ENCODE data around the gene G6PC1. TPM values are rescaled to one million over a fixed set of nuclear protein-coding genes. Genes with fewer than 3 reads are reported as not detected.

G6PC1 gene
- total RNA-seq, 1 experiment from 2014 or later: not detected

- Histone ChIP-seq H3K4me1 (replicated peaks; ENCODE audit: insufficient read depth) (no peaks in the 10 kb centered on the region), H3K9me2 (ENCODE audit: insufficient read depth) (no peaks in the 10 kb centered on the region), H3K36me3 (ENCODE audit: low read depth) (no peaks in the 10 kb centered on the region), H3F3A (ENCODE audit: insufficient read depth, low read depth) (no peaks in the 10 kb centered on the region), H2AFZ (no peak overlapping the region), H4K20me1 (ENCODE audit: insufficient read depth) (no peaks in the 10 kb centered on the region), H3K9me3 (ENCODE audit: insufficient read depth, low read depth) (no peaks in the 10 kb centered on the region), H3K27ac (no peak overlapping the region), H3K4me3 (no peak overlapping the region), H3K79me2 (ENCODE audit: low read depth) (no peaks in the 10 kb centered on the region), H3K4me2 (no peak overlapping the region), H3K27me3 (ENCODE audit: insufficient read depth, low read depth) (no peaks in the 10 kb centered on the region; the same call in 1 of the 2 replicates)
- BruUV-seq (replicated peaks): no TSS peak
- CTCF ChIA-PET: no interaction called here
- no peak for TF ChIP-seq EZH2 (IDR thresholded peaks at IDR 0.05; ENCODE audit: low read depth)
- TF ChIP-seq, protein P1, sequence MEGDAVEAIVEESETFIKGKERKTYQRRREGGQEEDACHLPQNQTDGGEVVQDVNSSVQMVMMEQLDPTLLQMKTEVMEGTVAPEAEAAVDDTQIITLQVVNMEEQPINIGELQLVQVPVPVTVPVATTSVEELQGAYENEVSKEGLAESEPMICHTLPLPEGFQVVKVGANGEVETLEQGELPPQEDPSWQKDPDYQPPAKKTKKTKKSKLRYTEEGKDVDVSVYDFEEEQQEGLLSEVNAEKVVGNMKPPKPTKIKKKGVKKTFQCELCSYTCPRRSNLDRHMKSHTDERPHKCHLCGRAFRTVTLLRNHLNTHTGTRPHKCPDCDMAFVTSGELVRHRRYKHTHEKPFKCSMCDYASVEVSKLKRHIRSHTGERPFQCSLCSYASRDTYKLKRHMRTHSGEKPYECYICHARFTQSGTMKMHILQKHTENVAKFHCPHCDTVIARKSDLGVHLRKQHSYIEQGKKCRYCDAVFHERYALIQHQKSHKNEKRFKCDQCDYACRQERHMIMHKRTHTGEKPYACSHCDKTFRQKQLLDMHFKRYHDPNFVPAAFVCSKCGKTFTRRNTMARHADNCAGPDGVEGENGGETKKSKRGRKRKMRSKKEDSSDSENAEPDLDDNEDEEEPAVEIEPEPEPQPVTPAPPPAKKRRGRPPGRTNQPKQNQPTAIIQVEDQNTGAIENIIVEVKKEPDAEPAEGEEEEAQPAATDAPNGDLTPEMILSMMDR (conservative IDR thresholded peaks at IDR 0.05): no peak
- no peak for DNase-seq
- POLR2A ChIA-PET (ENCODE audit: unreplicated experiment): no interaction called here
- intact Hi-C loops (cut with micrococcal nuclease; ENCODE audit: unreplicated experiment): no loop called here
Measured at GRCh38 chr17:42901535-42902229, 1.1 kb downstream of the G6PC1 start.

- ChIA-PET POLR2A (ENCODE audit: unreplicated experiment) (no interaction called here), CTCF (no interaction called here)
- Histone ChIP-seq H3F3A (ENCODE audit: insufficient read depth, low read depth) (peaks cover 2% of the 10 kb centered on the region; the same call in 1 of the 2 replicates), H3K9me3 (ENCODE audit: insufficient read depth, low read depth) (no peaks in the 10 kb centered on the region), H3K27ac (no peak overlapping the region), H3K9me2 (ENCODE audit: insufficient read depth) (no peaks in the 10 kb centered on the region), H3K4me3 (no peak overlapping the region), H4K20me1 (ENCODE audit: insufficient read depth) (no peaks in the 10 kb centered on the region), H3K36me3 (ENCODE audit: low read depth) (no peaks in the 10 kb centered on the region), H3K4me2 (no peak overlapping the region), H2AFZ (no peak overlapping the region), H3K27me3 (ENCODE audit: insufficient read depth, low read depth) (no peaks in the 10 kb centered on the region; the same call in 1 of the 2 replicates), H3K4me1 (replicated peaks; ENCODE audit: insufficient read depth) (no peaks in the 10 kb centered on the region), H3K79me2 (ENCODE audit: low read depth) (no peaks in the 10 kb centered on the region)
- no TSS peak for BruUV-seq (replicated peaks)
- DNase-seq: no peak
- TF ChIP-seq, protein P1 (conservative IDR thresholded peaks at IDR 0.05): no peak
- TF ChIP-seq EZH2 (IDR thresholded peaks at IDR 0.05; ENCODE audit: low read depth): no peak
- intact Hi-C loops (cut with micrococcal nuclease; ENCODE audit: unreplicated experiment): no loop called here
Measured at GRCh38 chr17:42904110-42904469, 3.5 kb downstream of the G6PC1 start.

- Histone ChIP-seq H3K4me1 (replicated peaks; ENCODE audit: insufficient read depth) (no peaks in the 10 kb centered on the region), H3K4me3 (no peak overlapping the region), H3K9me3 (ENCODE audit: insufficient read depth, low read depth) (no peaks in the 10 kb centered on the region), H3K27me3 (ENCODE audit: insufficient read depth, low read depth) (no peaks in the 10 kb centered on the region; the same call in 1 of the 2 replicates), H3K9me2 (ENCODE audit: insufficient read depth) (no peaks in the 10 kb centered on the region), H2AFZ (no peak overlapping the region), H3K4me2 (no peak overlapping the region), H3K27ac (no peak overlapping the region), H3K36me3 (ENCODE audit: low read depth) (no peaks in the 10 kb centered on the region), H3F3A (ENCODE audit: insufficient read depth, low read depth) (peaks cover 7% of the 10 kb centered on the region; the same call in 1 of the 2 replicates), H4K20me1 (ENCODE audit: insufficient read depth) (no peaks in the 10 kb centered on the region), H3K79me2 (ENCODE audit: low read depth) (no peaks in the 10 kb centered on the region)
- TF ChIP-seq EZH2 (IDR thresholded peaks at IDR 0.05; ENCODE audit: low read depth): no peak
- TF ChIP-seq, protein P1 (conservative IDR thresholded peaks at IDR 0.05): no peak
- POLR2A ChIA-PET (ENCODE audit: unreplicated experiment): no interaction called here
- CTCF ChIA-PET: interaction anchor here (0.5 kb wide), 1 partner anchor 120 kb away, joined by 6 read pairs; no protein-coding TSS in a partner anchor
- no TSS peak for BruUV-seq (replicated peaks)
- intact Hi-C loops (cut with micrococcal nuclease; ENCODE audit: unreplicated experiment): no loop called here
- DNase-seq: no peak
Measured at GRCh38 chr17:42906772-42907446, 6.3 kb downstream of the G6PC1 start.

Measured in PC-9 (cell line).